GM12878 (cell line): ENCODE measurements around the gene CACNG5. TPM values are rescaled to one million over a fixed set of nuclear protein-coding genes. Genes with fewer than 3 reads are reported as not detected.

ENCODE experiments used
- ATAC-seq: fragments of 200-7000 bp; cut with Tn5 transposase; 3 replicates; pipeline ENCODE4 v1.9.1; 2020; ENCODE audit warnings: mild to moderate bottlenecking, moderate library complexity
- BruUV-seq: library from RNA; stranded (reverse); fragments of 400-500 nt; replicated peaks from 2 replicates; lab custom pipeline; 2021; lab: Mats Ljungman, UMichigan
- CTCF ChIA-PET: fragments of 300-600 bp; sonication (Branson Sonifier 250); formaldehyde crosslinking; extraction: SDS; loops from one replicate; lab custom pipeline; 2021; ENCODE audit warnings: inconsistent platforms; lab: Yijun Ruan, JAX
- POLR2A ChIA-PET: fragments of 350-600 bp; formaldehyde crosslinking; extraction: SDS; loops from one replicate; lab custom pipeline; 2021; ENCODE audit warnings: inconsistent platforms; lab: Charles Lee
- RAD21 ChIA-PET: fragments of 300-600 bp; sonication (Branson Sonifier 250); formaldehyde crosslinking; loops from one replicate; lab custom pipeline; 2023; ENCODE audit warnings: antibody characterized with exemption; ENCODE audit not compliant: unreplicated experiment; lab: Charles Lee
- SMC1A ChIA-PET: fragments of 300-600 bp; sonication (Branson Sonifier 250); formaldehyde crosslinking; loops from one replicate; lab custom pipeline; 2023; ENCODE audit not compliant: unreplicated experiment, uncharacterized antibody; lab: Charles Lee
- DNase-seq: peaks from one replicate; pipeline ENCODE4 v3.0.0-alpha.2; 2011; ENCODE audit warnings: low read depth, low spot score
- FAIRE-seq: peaks from 3 replicates; lab custom pipeline; 2011; peaks lifted over from hg19 to GRCh38; lab: Jason Lieb, UNC
- H2AFZ ChIP-seq: 2 replicates; pipeline ENCODE4 v1.6.0; 2011; ENCODE audit warnings: low read depth, low read length, control low read depth; ENCODE audit not compliant: control insufficient read depth
- H3K27ac ChIP-seq: 2 replicates; pipeline ENCODE4 v1.5.1; 2011; ENCODE audit warnings: control low read depth; ENCODE audit not compliant: control insufficient read depth, insufficient read depth
- H3K27me3 ChIP-seq, 2 experiments: replicated peaks in 1 of 2; 2 replicates each; pipeline versions ENCODE4 v1.6.0 to v1.6.1; 2011; ENCODE audit warnings: low read length in 1 of 2; ENCODE audit not compliant: control insufficient read depth in 2 of 2, insufficient read depth in 2 of 2
- H3K36me3 ChIP-seq, 2 experiments: 2 replicates each; pipeline ENCODE4 v1.5.1; 2011; ENCODE audit warnings: low read length in 1 of 2; ENCODE audit not compliant: control insufficient read depth in 2 of 2, insufficient read depth in 2 of 2
- H3K4me1 ChIP-seq: 2 replicates; pipeline ENCODE4 v1.6.1; 2011; ENCODE audit warnings: mild to moderate bottlenecking, low read length, moderate library complexity, mixed read lengths; ENCODE audit not compliant: control insufficient read depth, insufficient read depth
- H3K4me2 ChIP-seq: 2 replicates; pipeline ENCODE4 v1.6.0; 2011; ENCODE audit warnings: control low read depth; ENCODE audit not compliant: control insufficient read depth, insufficient read depth
- H3K4me3 ChIP-seq: fragments of 200-600 bp; sonication (generic); 2 replicates; pipeline ENCODE4 v1.5.1; 2016
- H3K79me2 ChIP-seq: 2 replicates; pipeline ENCODE4 v1.6.0; 2011; ENCODE audit warnings: low read length; ENCODE audit not compliant: control insufficient read depth, insufficient read depth
- H3K9ac ChIP-seq: 2 replicates; pipeline ENCODE4 v1.8.0; 2011; ENCODE audit warnings: low read length, control low read depth, mixed read lengths; ENCODE audit not compliant: control insufficient read depth, insufficient read depth
- H3K9me3 ChIP-seq: replicated peaks from 3 replicates; pipeline ENCODE4 v1.5.1; 2011; ENCODE audit warnings: mild to moderate bottlenecking, low read length; ENCODE audit not compliant: control insufficient read depth, insufficient read depth
- H4K20me1 ChIP-seq: 2 replicates; pipeline ENCODE4 v1.6.0; 2011; ENCODE audit not compliant: control insufficient read depth, insufficient read depth
- HDGF ChIP-seq: fragments of 450-650 bp; IDR thresholded peaks from 2 replicates; pipeline ENCODE4 v1.6.1; 2016; ENCODE audit warnings: antibody characterized with exemption
- JUNB ChIP-seq: IDR thresholded peaks from 2 replicates; pipeline ENCODE4 v1.6.1; 2016; ENCODE audit warnings: antibody characterized with exemption, mild to moderate bottlenecking
- MXI1 ChIP-seq: fragments of 150-350 bp; IDR thresholded peaks from 2 replicates; pipeline ENCODE4 v1.6.1; 2011; ENCODE audit warnings: low read depth, mild to moderate bottlenecking, inconsistent platforms, low read length, improper control_type of control experiment
- POLR2AphosphoS5 ChIP-seq: IDR thresholded peaks from 2 replicates; pipeline ENCODE4 v1.6.1; 2011; ENCODE audit warnings: mild to moderate bottlenecking, low read length, inconsistent platforms
- REST ChIP-seq: IDR thresholded peaks from 2 replicates; pipeline ENCODE4 v1.6.1; 2012; ENCODE audit warnings: mild to moderate bottlenecking, low read depth, low read length
- WRNIP1 ChIP-seq: IDR thresholded peaks from 2 replicates; pipeline ENCODE4 v1.6.1; 2011; ENCODE audit warnings: low read depth, low read length, improper control_type of control experiment, borderline replicate concordance
- YY1 ChIP-seq: IDR thresholded peaks from 2 replicates; pipeline ENCODE4 v1.6.1; 2011; ENCODE audit warnings: low read depth, mild to moderate bottlenecking, low read length
- ZBTB33 ChIP-seq: fragments of 450-650 bp; IDR thresholded peaks from 2 replicates; pipeline ENCODE4 v1.6.1; 2017; ENCODE audit warnings: mild to moderate bottlenecking
- WGBS: methylation state at CpG from one replicate; pipeline ENCODE4 v1.1.6; 2016; ENCODE audit warnings: low lambda C conversion rate; ENCODE audit not compliant: insufficient replicate concordance, insufficient coverage; ENCODE audit errors: missing lambda C conversion rate; 5-methylcytosine and 5-hydroxymethylcytosine counted together
- in situ Hi-C: fragments of 300-500 bp; cut with MboI; formaldehyde crosslinking; loops from 9 replicates; pipeline ENCODE4 v1.14.3; 2018; ENCODE audit warnings: mixed read lengths
- intact Hi-C: fragments of 100-400 bp; cut with micrococcal nuclease; formaldehyde crosslinking; loops from one replicate; pipeline ENCODE4 v1.14.2; 2022; ENCODE audit not compliant: unreplicated experiment
- polyA plus RNA-seq, 11 experiments: library from polyadenylated mRNA; depleted of rRNA in 4 of 11; unstranded in 6 of 11; stranded (reverse) in 5 of 11; fragments of >200 nt; fragmentation: Nextera tagmentation in 4 of 11; fragmentation: Illumina TruSeq in 1 of 11; extraction: Ambion mirVana in 4 of 11; extraction: Trizol in 1 of 11; gene quantifications; 1 replicate in 1 of 11; 2 replicates in 10 of 11; pipeline versions ENCODE4 v1.2.1 to v1.2.3, GENCODE V29; 2011 to 2016; ENCODE audit warnings: inconsistent platforms in 2 of 11, missing spikeins in 2 of 11, low read depth in 1 of 11
- total RNA-seq, 4 experiments: library from RNA; depleted of rRNA in 3 of 4; stranded (reverse); fragments of >200 nt in 3 of 4; fragmentation: Illumina TruSeq in 1 of 4; extraction: Trizol in 1 of 4; gene quantifications; 2 replicates each; pipeline versions ENCODE4 v1.2.1 to v1.2.3, GENCODE V29; 2013 to 2021

CACNG5 gene
- total and polyA plus RNA-seq, 10 of the 15 experiments (the other 5 are each of a cell fraction or from before 2014, with no cell fraction given), result not detected

- POLR2A ChIA-PET, result no interaction called here
- SMC1A ChIA-PET, result no interaction called here
- Histone ChIP-seq H3K9me3 (no peaks in the 10 kb centered on the region; the same call in 2 of the 3 replicates), H3K36me3 (no peaks in the 10 kb centered on the region), H4K20me1 (no peaks in the 10 kb centered on the region), H3K27ac (no peak overlapping the region), H3K4me2 (no peak overlapping the region), H3K9ac (no peak overlapping the region), H3K4me1 (no peaks in the 10 kb centered on the region), H3K4me3 (no peak overlapping the region), H3K27me3 (peaks cover 0 to 3% of the 10 kb centered on the region in 2 experiments; a peak in 1 of 4 replicates), H2AFZ (no peak overlapping the region), H3K79me2 (no peaks in the 10 kb centered on the region)
- no peak for DNase-seq
- intact Hi-C loops (no loop called here), in situ Hi-C loops (no loop called here)
- FAIRE-seq, result no peak
- 53% methylated on average over 6 of the region's 6 CpGs for WGBS
- ATAC-seq, result no peak
- TF ChIP-seq HDGF (no peak), YY1 (no peak), WRNIP1 (no peak), ZBTB33 (no peak), REST (no peak), POLR2AphosphoS5 (no peak), MXI1 (no peak), JUNB (no peak)
- CTCF ChIA-PET, result no interaction called here
- RAD21 ChIA-PET, result no interaction called here
- BruUV-seq, result no TSS peak
These were observed 8.1 kb upstream of the CACNG5 start for GRCh38 chr17:66826856-66827255.
